PFSK-1 (cell line): ENCODE results near the gene PLPP6.

ENCODE experiments used
- FOXP2 ChIP-seq: optimal IDR thresholded peaks from 2 replicates; pipeline ENCODE3; 2011; ENCODE audit warnings: borderline replicate concordance, control low read depth, inconsistent platforms; ENCODE audit not compliant: insufficient read depth; ENCODE audit errors: extremely low read length, extremely low read depth
- POLR2AphosphoS5 ChIP-seq: IDR thresholded peaks from 2 replicates; pipeline ENCODE4 v1.6.1; 2012; ENCODE audit warnings: low read depth, mild to moderate bottlenecking, control low read depth, low read length, moderate library complexity
- SIN3A ChIP-seq: IDR thresholded peaks from 2 replicates; pipeline ENCODE4 v1.6.1; 2012; ENCODE audit warnings: mild to moderate bottlenecking, low read length, moderate library complexity, borderline replicate concordance; ENCODE audit not compliant: insufficient read depth
- TAF1 ChIP-seq: IDR thresholded peaks from 2 replicates; pipeline ENCODE4 v1.6.1; 2012; ENCODE audit warnings: low read length, control low read depth, borderline replicate concordance; ENCODE audit not compliant: insufficient read depth
- TF ChIP-seq, protein P1 (sequence below), 2 experiments: IDR thresholded peaks; 2 replicates each; pipeline versions ENCODE4 v1.6.1 to v1.8.0; 2011 to 2012; ENCODE audit warnings: low read depth in 2 of 2, low read length in 2 of 2, control low read depth in 1 of 2, inconsistent platforms in 1 of 2, mild to moderate bottlenecking in 1 of 2, moderate library complexity in 1 of 2; ENCODE audit not compliant: insufficient read depth in 1 of 2

- TF ChIP-seq, protein P1, sequence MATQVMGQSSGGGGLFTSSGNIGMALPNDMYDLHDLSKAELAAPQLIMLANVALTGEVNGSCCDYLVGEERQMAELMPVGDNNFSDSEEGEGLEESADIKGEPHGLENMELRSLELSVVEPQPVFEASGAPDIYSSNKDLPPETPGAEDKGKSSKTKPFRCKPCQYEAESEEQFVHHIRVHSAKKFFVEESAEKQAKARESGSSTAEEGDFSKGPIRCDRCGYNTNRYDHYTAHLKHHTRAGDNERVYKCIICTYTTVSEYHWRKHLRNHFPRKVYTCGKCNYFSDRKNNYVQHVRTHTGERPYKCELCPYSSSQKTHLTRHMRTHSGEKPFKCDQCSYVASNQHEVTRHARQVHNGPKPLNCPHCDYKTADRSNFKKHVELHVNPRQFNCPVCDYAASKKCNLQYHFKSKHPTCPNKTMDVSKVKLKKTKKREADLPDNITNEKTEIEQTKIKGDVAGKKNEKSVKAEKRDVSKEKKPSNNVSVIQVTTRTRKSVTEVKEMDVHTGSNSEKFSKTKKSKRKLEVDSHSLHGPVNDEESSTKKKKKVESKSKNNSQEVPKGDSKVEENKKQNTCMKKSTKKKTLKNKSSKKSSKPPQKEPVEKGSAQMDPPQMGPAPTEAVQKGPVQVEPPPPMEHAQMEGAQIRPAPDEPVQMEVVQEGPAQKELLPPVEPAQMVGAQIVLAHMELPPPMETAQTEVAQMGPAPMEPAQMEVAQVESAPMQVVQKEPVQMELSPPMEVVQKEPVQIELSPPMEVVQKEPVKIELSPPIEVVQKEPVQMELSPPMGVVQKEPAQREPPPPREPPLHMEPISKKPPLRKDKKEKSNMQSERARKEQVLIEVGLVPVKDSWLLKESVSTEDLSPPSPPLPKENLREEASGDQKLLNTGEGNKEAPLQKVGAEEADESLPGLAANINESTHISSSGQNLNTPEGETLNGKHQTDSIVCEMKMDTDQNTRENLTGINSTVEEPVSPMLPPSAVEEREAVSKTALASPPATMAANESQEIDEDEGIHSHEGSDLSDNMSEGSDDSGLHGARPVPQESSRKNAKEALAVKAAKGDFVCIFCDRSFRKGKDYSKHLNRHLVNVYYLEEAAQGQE (IDR thresholded peaks at IDR 0.05; ENCODE audit: insufficient read depth in 1 of 2, low read depth in 2 of 2, low read length in 2 of 2) = no peak
- TF ChIP-seq POLR2AphosphoS5 (peak; percentile 77), SIN3A (no peak), TAF1 (peak; percentile 52; the same call in 1 of the 2 replicates), FOXP2 (peak; percentile 53)
These were observed at the start of gene PLPP6 for GRCh38 chr9:4662108-4662988.
